ENCODE measurements around the gene ARPC2. TPM values are rescaled to one million over a fixed set of nuclear protein-coding genes. Genes with fewer than 3 reads are reported as not detected.

The ARPC2 gene
- total and polyA plus RNA-seq, 2 of the 13 experiments (the other 11 are each of a cell fraction or from before 2014, with no cell fraction given), result 168 to 303 TPM

GRCh38 chr2:218292048-218293014, 75.3 kb downstream of the ARPC2 start, which contains the start of gene TMBIM1 (continued):
- TF ChIP-seq CCDC6 (CRISPR knock-in tag; IDR thresholded peaks at IDR 0.05) (peak; percentile 89; the same call in 1 of the 2 replicates), ZSCAN20 (CRISPR knock-in tag; IDR thresholded peaks at IDR 0.05; ENCODE audit: borderline replicate concordance) (no peak), SMAD9 (CRISPR knock-in tag; IDR thresholded peaks at IDR 0.05) (no peak), SMC3 (IDR thresholded peaks at IDR 0.05; ENCODE audit: low read length) (peak; percentile 24; the same call in 1 of the 2 replicates), PRPF4 (IDR thresholded peaks at IDR 0.05; ENCODE audit: low read depth, low read length, poor library complexity, severe bottlenecking) (no peak), CCAR2 (optimal IDR thresholded peaks at IDR 0.05; ENCODE audit: low read depth, low read length) (no peak), CREBL2 (CRISPR knock-in tag; IDR thresholded peaks at IDR 0.05; ENCODE audit: borderline replicate concordance) (0 out of 2 replicates have a peak, but pooled peaks have one; percentile 24), MAFG (CRISPR knock-in tag; IDR thresholded peaks at IDR 0.05) (no peak), TFDP2 (CRISPR knock-in tag; IDR thresholded peaks at IDR 0.05) (peak; percentile 72), EZH2 (conservative IDR thresholded peaks at IDR 0.05; ENCODE audit: low read depth, low read length) (no peak), ZNF24 (IDR thresholded peaks at IDR 0.05) (no peak), GPBP1L1 (CRISPR knock-in tag; IDR thresholded peaks at IDR 0.05) (no peak), HNRNPK (IDR thresholded peaks at IDR 0.05; ENCODE audit: low read depth, low read length, poor library complexity, severe bottlenecking) (peak; percentile 13), ZNF781 (CRISPR knock-in tag; IDR thresholded peaks at IDR 0.05; ENCODE audit: borderline replicate concordance, not compliant biosample characterization) (no peak), ZNF572 (CRISPR knock-in tag; IDR thresholded peaks at IDR 0.05) (no peak), ZBTB3 (CRISPR knock-in tag; IDR thresholded peaks at IDR 0.05; ENCODE audit: borderline replicate concordance, low read depth) (no peak), ARNT2 (CRISPR knock-in tag; IDR thresholded peaks at IDR 0.05; ENCODE audit: low read depth) (0 out of 2 replicates have a peak, but pooled peaks have one; percentile 28)
